ENCODE measurements around the gene ANKRD13D. TPM values are rescaled to one million over a fixed set of nuclear protein-coding genes. Genes with fewer than 3 reads are reported as not detected.

Gene ANKRD13D
- total and polyA plus RNA-seq, 4 donors: 42.8 to 115 (median 61.1) TPM

GRCh38 chr11:67278939-67279588, 10.0 kb upstream of the ANKRD13D start:
- Histone ChIP-seq H3K4me1 (ENCODE audit: control insufficient read depth, insufficient read depth, low read length) (peaks cover 45% of the 10 kb centered on the region), H3K27me3 (ENCODE audit: control insufficient read depth, insufficient read depth, low read length) (no peaks in the 10 kb centered on the region), H3K4me3 (ENCODE audit: low read depth, low read length) (no peak overlapping the region), H3K9me3 (ENCODE audit: control insufficient read depth, insufficient read depth, low read length) (no peaks in the 10 kb centered on the region), H3K27ac (ENCODE audit: low read depth, low read length) (no peak overlapping the region), H3K36me3 (ENCODE audit: control insufficient read depth, insufficient read depth, low read length) (peaks cover 95% of the 10 kb centered on the region)
- WGBS (ENCODE audit: insufficient coverage): 91% methylated on average over 14 of the region's 14 CpGs
- DNase-seq (ENCODE audit: low read depth in 4 of 6, low spot score in 6 of 6): no peak

GRCh38 chr11:67279589-67280340, 9.3 kb upstream of the ANKRD13D start:
- no peak overlapping the region for H3K4me3 ChIP-seq (ENCODE audit: low read depth, low read length)
- peaks cover 38% of the 10 kb centered on the region for H3K4me1 ChIP-seq (ENCODE audit: control insufficient read depth, insufficient read depth, low read length)
- 98% methylated on average over 11 of the region's 17 CpGs for WGBS (ENCODE audit: insufficient coverage)
- no peak overlapping the region for H3K27ac ChIP-seq (ENCODE audit: low read depth, low read length)
- no peaks in the 10 kb centered on the region for H3K27me3 ChIP-seq (ENCODE audit: control insufficient read depth, insufficient read depth, low read length)
- no peaks in the 10 kb centered on the region for H3K9me3 ChIP-seq (ENCODE audit: control insufficient read depth, insufficient read depth, low read length)
- H3K36me3 ChIP-seq (ENCODE audit: control insufficient read depth, insufficient read depth, low read length): peaks cover 95% of the 10 kb centered on the region
- DNase-seq (ENCODE audit: low read depth in 4 of 6, low spot score in 6 of 6): no peak

GRCh38 chr11:67280341-67280787, 8.7 kb upstream of the ANKRD13D start:
- H3K36me3 ChIP-seq (ENCODE audit: control insufficient read depth, insufficient read depth, low read length): peaks cover 95% of the 10 kb centered on the region
- no peak for DNase-seq (ENCODE audit: low read depth in 4 of 6, low spot score in 6 of 6)

DNA sequence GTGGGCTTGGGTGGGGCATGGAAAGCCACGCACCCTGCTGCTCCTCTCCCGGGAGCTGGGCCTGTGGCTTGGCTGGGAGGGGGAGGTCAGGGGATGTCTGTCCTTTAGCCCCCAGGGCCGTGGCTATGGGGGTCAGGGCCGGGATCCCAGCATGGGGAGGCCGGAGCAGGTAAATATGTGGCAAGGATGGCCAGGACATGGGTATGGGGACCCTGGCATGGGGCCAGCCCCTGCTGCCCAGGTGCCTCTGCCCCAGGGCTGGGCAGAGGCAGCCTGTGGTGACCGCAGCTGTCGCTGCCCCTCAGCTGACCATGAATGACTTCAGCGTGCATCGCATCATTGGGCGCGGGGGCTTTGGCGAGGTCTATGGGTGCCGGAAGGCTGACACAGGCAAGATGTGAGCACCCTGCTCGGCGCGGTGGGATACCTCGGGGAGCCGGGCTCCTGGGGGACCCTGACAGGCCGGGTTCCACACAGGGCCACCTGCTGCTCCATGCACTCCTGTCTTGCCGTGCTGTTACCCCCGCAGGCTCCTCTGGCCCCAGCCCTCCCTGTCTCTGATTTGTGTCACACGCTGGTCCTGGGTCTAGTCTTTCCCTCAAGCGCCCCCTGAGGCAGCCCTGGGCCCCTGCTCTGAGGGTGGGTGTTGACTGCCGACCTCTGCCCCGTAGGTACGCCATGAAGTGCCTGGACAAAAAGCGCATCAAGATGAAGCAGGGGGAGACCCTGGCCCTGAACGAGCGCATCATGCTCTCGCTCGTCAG, 8.1 kb upstream of the ANKRD13D start:
- Histone ChIP-seq H3K27ac (ENCODE audit: low read depth, low read length) (no peak overlapping the region), H3K9me3 (ENCODE audit: control insufficient read depth, insufficient read depth, low read length) (no peaks in the 10 kb centered on the region), H3K36me3 (ENCODE audit: control insufficient read depth, insufficient read depth, low read length) (peaks cover 95% of the 10 kb centered on the region), H3K4me3 (ENCODE audit: low read depth, low read length) (no peak overlapping the region), H3K4me1 (ENCODE audit: control insufficient read depth, insufficient read depth, low read length) (peaks cover 28% of the 10 kb centered on the region), H3K27me3 (ENCODE audit: control insufficient read depth, insufficient read depth, low read length) (no peaks in the 10 kb centered on the region)
- no peak for DNase-seq (ENCODE audit: low read depth in 4 of 6, low spot score in 6 of 6)
- 94% methylated on average over 27 of the region's 31 CpGs for WGBS (ENCODE audit: insufficient coverage)

More at GRCh38 chr11:67280341-67280787, 8.7 kb upstream of the ANKRD13D start:
- Histone ChIP-seq H3K4me3 (ENCODE audit: low read depth, low read length) (no peak overlapping the region), H3K27ac (ENCODE audit: low read depth, low read length) (no peak overlapping the region), H3K9me3 (ENCODE audit: control insufficient read depth, insufficient read depth, low read length) (no peaks in the 10 kb centered on the region), H3K4me1 (ENCODE audit: control insufficient read depth, insufficient read depth, low read length) (peaks cover 32% of the 10 kb centered on the region), H3K27me3 (ENCODE audit: control insufficient read depth, insufficient read depth, low read length) (no peaks in the 10 kb centered on the region)
- 90% methylated on average over 10 of the region's 13 CpGs for WGBS (ENCODE audit: insufficient coverage)

DNA sequence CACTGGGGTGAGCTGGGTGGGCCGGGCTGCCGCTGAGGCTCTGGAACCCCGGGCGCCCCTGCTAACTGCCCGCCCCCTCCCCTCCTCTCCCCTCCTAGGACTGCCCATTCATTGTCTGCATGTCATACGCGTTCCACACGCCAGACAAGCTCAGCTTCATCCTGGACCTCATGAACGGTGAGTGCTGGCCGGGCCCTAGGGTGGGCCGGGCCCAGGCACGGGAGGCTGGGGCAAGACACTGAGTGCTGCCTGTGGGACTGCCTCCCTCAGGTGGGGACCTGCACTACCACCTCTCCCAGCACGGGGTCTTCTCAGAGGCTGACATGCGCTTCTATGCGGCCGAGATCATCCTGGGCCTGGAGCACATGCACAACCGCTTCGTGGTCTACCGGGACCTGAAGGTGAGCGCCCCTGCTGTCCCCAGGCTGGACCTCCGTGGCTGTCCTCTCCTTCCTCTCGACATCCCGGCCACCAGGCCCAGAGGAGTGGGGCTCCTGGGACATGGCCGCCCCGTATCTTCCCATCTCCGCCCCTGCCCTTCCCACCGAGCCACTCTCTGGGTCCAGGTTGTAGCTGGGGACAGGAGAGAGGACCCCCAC, 7.5 kb upstream of the ANKRD13D start:
- Histone ChIP-seq H3K27me3 (ENCODE audit: control insufficient read depth, insufficient read depth, low read length) (no peaks in the 10 kb centered on the region), H3K36me3 (ENCODE audit: control insufficient read depth, insufficient read depth, low read length) (peaks cover 99% of the 10 kb centered on the region), H3K9me3 (ENCODE audit: control insufficient read depth, insufficient read depth, low read length) (no peaks in the 10 kb centered on the region), H3K27ac (ENCODE audit: low read depth, low read length) (no peak overlapping the region), H3K4me1 (ENCODE audit: control insufficient read depth, insufficient read depth, low read length) (peaks cover 24% of the 10 kb centered on the region), H3K4me3 (ENCODE audit: low read depth, low read length) (no peak overlapping the region)
- WGBS (ENCODE audit: insufficient coverage): 92% methylated on average over 26 of the region's 27 CpGs
- no peak for DNase-seq (ENCODE audit: low read depth in 4 of 6, low spot score in 6 of 6)

- peaks cover 24% of the 10 kb centered on the region for H3K4me1 ChIP-seq (ENCODE audit: control insufficient read depth, insufficient read depth, low read length)
- H3K27me3 ChIP-seq (ENCODE audit: control insufficient read depth, insufficient read depth, low read length): no peaks in the 10 kb centered on the region
- no peaks in the 10 kb centered on the region for H3K9me3 ChIP-seq (ENCODE audit: control insufficient read depth, insufficient read depth, low read length)
- WGBS (ENCODE audit: insufficient coverage): 89% methylated on average over 15 of the region's 20 CpGs
- H3K27ac ChIP-seq (ENCODE audit: low read depth, low read length): no peak overlapping the region
- no peak for DNase-seq (ENCODE audit: low read depth in 4 of 6, low spot score in 6 of 6)
- peaks cover 99% of the 10 kb centered on the region for H3K36me3 ChIP-seq (ENCODE audit: control insufficient read depth, insufficient read depth, low read length)
- H3K4me3 ChIP-seq (ENCODE audit: low read depth, low read length): no peak overlapping the region
Observed at GRCh38 chr11:67282155-67282875, 6.8 kb upstream of the ANKRD13D start.

- WGBS (ENCODE audit: insufficient coverage): 98% methylated on average over 10 of the region's 11 CpGs
- Histone ChIP-seq H3K27ac (ENCODE audit: low read depth, low read length) (no peak overlapping the region), H3K36me3 (ENCODE audit: control insufficient read depth, insufficient read depth, low read length) (peaks cover 93% of the 10 kb centered on the region), H3K4me3 (ENCODE audit: low read depth, low read length) (no peak overlapping the region), H3K27me3 (ENCODE audit: control insufficient read depth, insufficient read depth, low read length) (no peaks in the 10 kb centered on the region), H3K4me1 (ENCODE audit: control insufficient read depth, insufficient read depth, low read length) (peaks cover 24% of the 10 kb centered on the region), H3K9me3 (ENCODE audit: control insufficient read depth, insufficient read depth, low read length) (no peaks in the 10 kb centered on the region)
- no peak for DNase-seq (ENCODE audit: low read depth in 4 of 6, low spot score in 6 of 6)
Observed at GRCh38 chr11:67282876-67283371, 6.2 kb upstream of the ANKRD13D start.

- 91% methylated on average over 13 of the region's 13 CpGs for WGBS (ENCODE audit: insufficient coverage)
- Histone ChIP-seq H3K27me3 (ENCODE audit: control insufficient read depth, insufficient read depth, low read length) (no peaks in the 10 kb centered on the region), H3K4me1 (ENCODE audit: control insufficient read depth, insufficient read depth, low read length) (peaks cover 25% of the 10 kb centered on the region), H3K4me3 (ENCODE audit: low read depth, low read length) (no peak overlapping the region), H3K36me3 (ENCODE audit: control insufficient read depth, insufficient read depth, low read length) (peaks cover 87% of the 10 kb centered on the region), H3K9me3 (ENCODE audit: control insufficient read depth, insufficient read depth, low read length) (no peaks in the 10 kb centered on the region), H3K27ac (ENCODE audit: low read depth, low read length) (no peak overlapping the region)
- DNase-seq (ENCODE audit: low read depth in 4 of 6, low spot score in 6 of 6): no peak
Observed at GRCh38 chr11:67283481-67283963, 5.6 kb upstream of the ANKRD13D start.

Measured in spinal cord (tissue), 10 donors.